Measurements from ENCODE around the gene CCSER1. TPM values are rescaled to one million over a fixed set of nuclear protein-coding genes. Genes with fewer than 3 reads are reported as not detected.
"Not testable (repeated sequence)": the region's sequence is repeated elsewhere in the genome, so short reads cannot be mapped to it uniquely, and the experiment has no call there.

Gene CCSER1
- total and polyA plus RNA-seq, 2 experiments from 2014 or later: not detected

GRCh38 chr4:91212211-91212610 lies 1085.0 kb downstream of the CCSER1 start:
- H3K36me3 ChIP-seq (ENCODE audit: low read depth): no peaks in the 10 kb centered on the region
- DNase-seq: no peak
- in situ Hi-C loops (cut with MboI): no loop called here
- TF ChIP-seq EZH2phosphoT487 (IDR thresholded peaks at IDR 0.05; ENCODE audit: insufficient read depth, low read depth): no peak
- no peak for TF ChIP-seq EZH2 (IDR thresholded peaks at IDR 0.05; ENCODE audit: insufficient read depth, poor library complexity, severe bottlenecking)
- 6 to 10% methylated on average over 3 of the region's 3 CpGs for WGBS, 2 experiments (ENCODE audit: low coverage in 1 of 2, low lambda C conversion rate in 2 of 2, missing lambda C conversion rate in 2 of 2)
- H3F3A ChIP-seq (ENCODE audit: insufficient read depth): no peaks in the 10 kb centered on the region
- no peak overlapping the region for H2AFZ ChIP-seq
- H4K20me1 ChIP-seq (ENCODE audit: insufficient read depth): no peaks in the 10 kb centered on the region
- H3K27me3 ChIP-seq (replicated peaks; ENCODE audit: insufficient read depth): no peaks in the 10 kb centered on the region
- no peaks in the 10 kb centered on the region for H3K4me1 ChIP-seq (ENCODE audit: insufficient read depth)
- no peaks in the 10 kb centered on the region for H3K79me2 ChIP-seq (ENCODE audit: insufficient read depth)
- no peak overlapping the region for H3K4me2 ChIP-seq (ENCODE audit: unreplicated experiment)
- H3K27ac ChIP-seq: no peak overlapping the region
- H3K4me3 ChIP-seq: no peak overlapping the region
- H3K9me3 ChIP-seq (ENCODE audit: low read depth): no peaks in the 10 kb centered on the region
- no peak overlapping the region for H3K9ac ChIP-seq
- no peaks in the 10 kb centered on the region for H3K9me2 ChIP-seq (ENCODE audit: insufficient read depth)

DNA sequence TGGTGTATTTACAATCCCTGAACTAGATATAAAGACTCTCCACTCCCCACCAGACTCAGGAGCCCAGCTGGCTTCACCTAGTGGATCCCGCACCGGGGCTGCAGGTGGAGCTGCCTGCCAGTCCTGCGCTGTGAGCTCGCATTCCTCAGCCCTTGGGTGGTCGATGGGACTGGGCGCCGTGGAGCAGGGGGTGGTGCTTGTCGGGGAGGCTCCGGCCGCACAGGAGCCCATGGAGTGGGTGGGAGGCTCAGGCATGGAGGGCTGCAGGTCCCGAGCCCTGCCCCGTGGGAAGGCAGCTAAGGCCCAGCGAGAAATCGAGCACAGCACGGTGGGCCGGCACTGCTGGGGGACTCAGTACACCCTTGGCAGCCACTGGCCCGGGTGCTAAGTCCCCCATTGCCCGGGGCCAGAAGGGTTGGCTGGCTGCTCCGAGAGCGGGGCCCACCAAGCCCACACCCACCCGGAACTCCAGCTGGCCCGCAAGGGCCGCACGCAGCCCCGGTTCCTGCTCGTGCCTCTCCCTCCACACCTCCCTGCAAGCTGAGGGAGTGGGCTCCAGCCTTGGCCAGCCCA lies 1090.7 kb downstream of the CCSER1 start:
- H4K20me1 ChIP-seq (ENCODE audit: insufficient read depth); H3K4me2 ChIP-seq (ENCODE audit: unreplicated experiment); H3F3A ChIP-seq (ENCODE audit: insufficient read depth); H3K9me3 ChIP-seq (ENCODE audit: low read depth); H3K4me3 ChIP-seq; H3K27me3 ChIP-seq (replicated peaks; ENCODE audit: insufficient read depth); H3K27ac ChIP-seq; H3K9me2 ChIP-seq (ENCODE audit: insufficient read depth); H3K79me2 ChIP-seq (ENCODE audit: insufficient read depth); H3K36me3 ChIP-seq (ENCODE audit: low read depth); H2AFZ ChIP-seq; H3K9ac ChIP-seq; H3K4me1 ChIP-seq (ENCODE audit: insufficient read depth); in situ Hi-C loops (cut with MboI); DNase-seq: not testable (repeated sequence)
- 62 to 66% methylated on average over 21 of the region's 26 CpGs for WGBS, 2 experiments (ENCODE audit: low coverage in 1 of 2, low lambda C conversion rate in 2 of 2, missing lambda C conversion rate in 2 of 2)

GRCh38 chr4:91220315-91220714 lies 1093.1 kb downstream of the CCSER1 start:
- in situ Hi-C loops (cut with MboI): no loop called here
- Histone ChIP-seq H3K4me1 (ENCODE audit: insufficient read depth) (no peaks in the 10 kb centered on the region), H3K79me2 (ENCODE audit: insufficient read depth) (no peaks in the 10 kb centered on the region), H3K27ac (no peak overlapping the region), H3K4me3 (no peak overlapping the region), H3K36me3 (ENCODE audit: low read depth) (no peaks in the 10 kb centered on the region), H2AFZ (no peak overlapping the region), H3K27me3 (replicated peaks; ENCODE audit: insufficient read depth) (no peaks in the 10 kb centered on the region), H3K4me2 (ENCODE audit: unreplicated experiment) (no peak overlapping the region), H3K9me2 (ENCODE audit: insufficient read depth) (no peaks in the 10 kb centered on the region), H3K9ac (no peak overlapping the region), H4K20me1 (ENCODE audit: insufficient read depth) (no peaks in the 10 kb centered on the region), H3F3A (ENCODE audit: insufficient read depth) (no peaks in the 10 kb centered on the region), H3K9me3 (ENCODE audit: low read depth) (no peaks in the 10 kb centered on the region)
- 17 to 21% methylated on average over 2 of the region's 2 CpGs for WGBS, 2 experiments (ENCODE audit: low coverage in 1 of 2, low lambda C conversion rate in 2 of 2, missing lambda C conversion rate in 2 of 2)
- no peak for DNase-seq
- TF ChIP-seq EZH2phosphoT487 (IDR thresholded peaks at IDR 0.05; ENCODE audit: insufficient read depth, low read depth) (no peak), EZH2 (IDR thresholded peaks at IDR 0.05; ENCODE audit: insufficient read depth, poor library complexity, severe bottlenecking) (no peak)

DNA sequence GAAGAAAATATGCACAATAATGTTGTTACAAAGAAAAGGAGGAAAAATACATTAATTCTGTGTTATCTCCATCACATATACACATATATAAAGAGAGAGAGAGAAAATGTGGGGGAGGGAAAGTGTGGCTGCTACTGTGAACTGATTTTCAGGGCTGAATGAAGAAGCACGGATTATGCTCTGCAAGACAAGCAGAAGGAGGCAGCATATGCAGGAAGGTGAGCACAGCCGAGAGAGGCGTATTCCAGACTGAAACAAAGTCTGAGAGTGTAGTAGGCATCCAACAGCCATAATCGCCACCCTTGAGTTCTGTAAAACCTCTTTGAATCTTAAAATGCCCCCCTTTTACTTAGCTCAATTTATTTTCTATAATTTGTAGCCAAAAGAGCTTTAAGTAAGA lies 1094.8 kb downstream of the CCSER1 start:
- H3K79me2 ChIP-seq (ENCODE audit: insufficient read depth): no peaks in the 10 kb centered on the region
- H3F3A ChIP-seq (ENCODE audit: insufficient read depth): no peaks in the 10 kb centered on the region
- no peak overlapping the region for H2AFZ ChIP-seq
- no peaks in the 10 kb centered on the region for H3K27me3 ChIP-seq (replicated peaks; ENCODE audit: insufficient read depth)
- DNase-seq: no peak
- H3K4me1 ChIP-seq (ENCODE audit: insufficient read depth): no peaks in the 10 kb centered on the region
- TF ChIP-seq EZH2phosphoT487 (IDR thresholded peaks at IDR 0.05; ENCODE audit: insufficient read depth, low read depth) (no peak), EZH2 (IDR thresholded peaks at IDR 0.05; ENCODE audit: insufficient read depth, poor library complexity, severe bottlenecking) (no peak)
- WGBS, 2 experiments (ENCODE audit: low coverage in 1 of 2, low lambda C conversion rate in 2 of 2, missing lambda C conversion rate in 2 of 2): 12 to 17% methylated on average over 4 of the region's 4 CpGs
- H3K27ac ChIP-seq: no peak overlapping the region
- no peaks in the 10 kb centered on the region for H3K9me3 ChIP-seq (ENCODE audit: low read depth)
- H3K9ac ChIP-seq: no peak overlapping the region
- H3K36me3 ChIP-seq (ENCODE audit: low read depth): no peaks in the 10 kb centered on the region
- in situ Hi-C loops (cut with MboI): no loop called here
- no peaks in the 10 kb centered on the region for H4K20me1 ChIP-seq (ENCODE audit: insufficient read depth)
- no peak overlapping the region for H3K4me2 ChIP-seq (ENCODE audit: unreplicated experiment)
- no peak overlapping the region for H3K4me3 ChIP-seq
- no peaks in the 10 kb centered on the region for H3K9me2 ChIP-seq (ENCODE audit: insufficient read depth)

DNA sequence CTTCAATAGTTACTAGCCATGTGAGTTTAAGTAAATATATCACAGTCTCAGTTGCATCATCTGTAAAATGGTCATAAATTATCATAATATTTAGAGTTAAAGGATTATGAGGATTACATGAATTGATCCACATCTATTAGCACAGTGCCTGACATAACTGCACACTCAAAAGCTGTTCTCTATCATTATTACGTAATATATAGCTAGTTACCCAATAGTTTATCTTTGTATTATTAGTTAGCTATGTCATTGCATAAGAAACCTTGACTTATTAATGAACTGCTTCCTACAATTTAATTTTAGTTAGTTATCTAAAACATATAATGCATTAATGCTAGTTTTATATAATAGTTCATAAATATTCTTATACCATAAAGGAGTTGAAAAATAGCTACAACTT lies 1099.7 kb downstream of the CCSER1 start:
- H3K9me3 ChIP-seq (ENCODE audit: low read depth): no peaks in the 10 kb centered on the region
- no peaks in the 10 kb centered on the region for H3K9me2 ChIP-seq (ENCODE audit: insufficient read depth)
- H3K9ac ChIP-seq: no peak overlapping the region
- DNase-seq: no peak
- no peak overlapping the region for H3K4me2 ChIP-seq (ENCODE audit: unreplicated experiment)
- no peak overlapping the region for H3K27ac ChIP-seq
- H2AFZ ChIP-seq: no peak overlapping the region
- in situ Hi-C loops (cut with MboI): no loop called here
- no peaks in the 10 kb centered on the region for H3K36me3 ChIP-seq (ENCODE audit: low read depth)
- no peaks in the 10 kb centered on the region for H3K4me1 ChIP-seq (ENCODE audit: insufficient read depth)
- no peaks in the 10 kb centered on the region for H4K20me1 ChIP-seq (ENCODE audit: insufficient read depth)
- no peaks in the 10 kb centered on the region for H3F3A ChIP-seq (ENCODE audit: insufficient read depth)
- H3K4me3 ChIP-seq: no peak overlapping the region
- no peaks in the 10 kb centered on the region for H3K27me3 ChIP-seq (replicated peaks; ENCODE audit: insufficient read depth)
- no peak for TF ChIP-seq EZH2 (IDR thresholded peaks at IDR 0.05; ENCODE audit: insufficient read depth, poor library complexity, severe bottlenecking)
- H3K79me2 ChIP-seq (ENCODE audit: insufficient read depth): no peaks in the 10 kb centered on the region
- WGBS, 2 experiments (ENCODE audit: low coverage in 1 of 2, low lambda C conversion rate in 2 of 2, missing lambda C conversion rate in 2 of 2): 10 to 30% methylated on average over 1 of the region's 1 CpG

Measured in GM23248 (cell line).